Activated T-helper 1 cell treated with Interleukin-2 at 50 U/mL for 16 hours (primary cell): ENCODE measurements around the gene SVIL.
"Not testable (repeated sequence)": the region's sequence is repeated elsewhere in the genome, so short reads cannot be mapped to it uniquely, and the experiment has no call there.

Experiments used
- DNase-seq: peaks from one replicate; pipeline ENCODE4 v3.0.0-alpha.2; 2020; ENCODE audit warnings: low read depth

The SVIL gene

GRCh38 chr10:29620112-29620690 lies 14.6 kb downstream of the SVIL start:
- no peak for DNase-seq

- no peak for DNase-seq
These were observed 15.5 kb downstream of the SVIL start for GRCh38 chr10:29619241-29619669.

- DNase-seq = no peak
These were observed 16.2 kb downstream of the SVIL start for GRCh38 chr10:29618341-29619171.

GRCh38 chr10:29617880-29618340 lies 16.9 kb downstream of the SVIL start:
- no peak for DNase-seq

- DNase-seq = no peak
These were observed 18.2 kb downstream of the SVIL start for GRCh38 chr10:29616542-29616941.

- no peak for DNase-seq
These were observed 19.6 kb downstream of the SVIL start for GRCh38 chr10:29615195-29615594.

- DNase-seq = not testable (repeated sequence)
These were observed 20.5 kb downstream of the SVIL start for GRCh38 chr10:29614289-29614688.

GRCh38 chr10:29613791-29614190 lies 21.0 kb downstream of the SVIL start:
- DNase-seq = no peak

- DNase-seq = no peak
These were observed 21.6 kb downstream of the SVIL start for GRCh38 chr10:29613196-29613595.

GRCh38 chr10:29612657-29613056 lies 22.1 kb downstream of the SVIL start:
- no peak for DNase-seq

- no peak for DNase-seq
These were observed 22.9 kb downstream of the SVIL start for GRCh38 chr10:29611781-29612381.

GRCh38 chr10:29610876-29611647 lies 23.7 kb downstream of the SVIL start:
- no peak for DNase-seq

- not testable (repeated sequence) for DNase-seq
These were observed 24.4 kb downstream of the SVIL start for GRCh38 chr10:29610331-29610730.

- DNase-seq = no peak
These were observed 25.1 kb downstream of the SVIL start for GRCh38 chr10:29609696-29610095.

- no peak for DNase-seq
These were observed 26.1 kb downstream of the SVIL start for GRCh38 chr10:29608476-29609301.

- no peak for DNase-seq
These were observed 26.7 kb downstream of the SVIL start for GRCh38 chr10:29608062-29608461.

GRCh38 chr10:29607576-29607975 lies 27.2 kb downstream of the SVIL start:
- no peak for DNase-seq

GRCh38 chr10:29606693-29607092 lies 28.1 kb downstream of the SVIL start:
- not testable (repeated sequence) for DNase-seq

GRCh38 chr10:29604291-29604825 lies 30.4 kb downstream of the SVIL start:
- no peak for DNase-seq

GRCh38 chr10:29603223-29603896 lies 31.4 kb downstream of the SVIL start:
- no peak for DNase-seq

GRCh38 chr10:29600821-29601220 lies 34.0 kb downstream of the SVIL start:
- DNase-seq = no peak
